ENCODE data around the gene RGL1.

DNA sequence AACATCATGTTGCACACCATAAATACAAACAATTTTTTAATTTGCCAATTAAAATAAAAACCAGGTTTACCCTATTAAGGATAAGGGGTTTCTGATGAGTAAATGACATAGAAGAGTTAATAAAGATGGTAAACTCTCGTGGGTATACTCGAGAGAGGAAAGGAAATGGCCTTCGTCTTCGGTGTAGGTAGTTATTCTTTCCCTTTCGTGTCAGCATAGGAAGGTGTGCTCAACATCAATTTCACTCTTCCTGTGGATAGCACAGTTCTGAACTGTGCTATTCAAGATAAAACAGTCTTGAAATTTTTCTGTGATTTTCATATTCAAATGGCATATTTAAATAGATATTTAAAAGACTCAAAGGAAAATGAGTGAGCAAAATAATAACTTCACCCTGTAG is 98.2 kb downstream of the RGL1 start:
- TF ChIP-seq, protein P1, sequence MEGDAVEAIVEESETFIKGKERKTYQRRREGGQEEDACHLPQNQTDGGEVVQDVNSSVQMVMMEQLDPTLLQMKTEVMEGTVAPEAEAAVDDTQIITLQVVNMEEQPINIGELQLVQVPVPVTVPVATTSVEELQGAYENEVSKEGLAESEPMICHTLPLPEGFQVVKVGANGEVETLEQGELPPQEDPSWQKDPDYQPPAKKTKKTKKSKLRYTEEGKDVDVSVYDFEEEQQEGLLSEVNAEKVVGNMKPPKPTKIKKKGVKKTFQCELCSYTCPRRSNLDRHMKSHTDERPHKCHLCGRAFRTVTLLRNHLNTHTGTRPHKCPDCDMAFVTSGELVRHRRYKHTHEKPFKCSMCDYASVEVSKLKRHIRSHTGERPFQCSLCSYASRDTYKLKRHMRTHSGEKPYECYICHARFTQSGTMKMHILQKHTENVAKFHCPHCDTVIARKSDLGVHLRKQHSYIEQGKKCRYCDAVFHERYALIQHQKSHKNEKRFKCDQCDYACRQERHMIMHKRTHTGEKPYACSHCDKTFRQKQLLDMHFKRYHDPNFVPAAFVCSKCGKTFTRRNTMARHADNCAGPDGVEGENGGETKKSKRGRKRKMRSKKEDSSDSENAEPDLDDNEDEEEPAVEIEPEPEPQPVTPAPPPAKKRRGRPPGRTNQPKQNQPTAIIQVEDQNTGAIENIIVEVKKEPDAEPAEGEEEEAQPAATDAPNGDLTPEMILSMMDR (IDR thresholded peaks at IDR 0.05) = no peak
- TF ChIP-seq POLR2A (IDR thresholded peaks at IDR 0.05) = no peak
